ENCODE data around the gene CAMKMT.

Gene CAMKMT

GRCh38 chr2:44650796-44651195 lies 289.0 kb downstream of the CAMKMT start:
- CTCF ChIA-PET, result interaction anchor here (1.3 kb wide), 1 partner anchor 171 kb away, joined by 4 read pairs; no protein-coding TSS in a partner anchor
- no peak overlapping the region for H3K4me3 ChIP-seq (ENCODE audit: low read depth, low read length)
- POLR2A ChIA-PET, result no interaction called here
- TF ChIP-seq CTCF (IDR thresholded peaks at IDR 0.05; ENCODE audit: insufficient read depth, low read length, missing control alignments), result no peak
- no peak for DNase-seq (ENCODE audit: low read depth, low spot score)

GRCh38 chr2:44651974-44652373 lies 290.2 kb downstream of the CAMKMT start:
- no peak for TF ChIP-seq CTCF (IDR thresholded peaks at IDR 0.05; ENCODE audit: insufficient read depth, low read length, missing control alignments)
- no peak overlapping the region for H3K4me3 ChIP-seq (ENCODE audit: low read depth, low read length)
- ChIA-PET CTCF (interaction anchor here (1.3 kb wide), 1 partner anchor 172 kb away, joined by 4 read pairs; no protein-coding TSS in a partner anchor), POLR2A (no interaction called here)
- no peak for DNase-seq (ENCODE audit: low read depth, low spot score)

- ChIA-PET POLR2A (no interaction called here), CTCF (no interaction called here)
- no peak overlapping the region for H3K4me3 ChIP-seq (ENCODE audit: low read depth, low read length)
- no peak for TF ChIP-seq CTCF (IDR thresholded peaks at IDR 0.05; ENCODE audit: insufficient read depth, low read length, missing control alignments)
- DNase-seq (ENCODE audit: low read depth, low spot score), result no peak
These were observed 291.0 kb downstream of the CAMKMT start for GRCh38 chr2:44652701-44653100.

GRCh38 chr2:44655401-44655864 lies 293.7 kb downstream of the CAMKMT start:
- no peak overlapping the region for H3K4me3 ChIP-seq (ENCODE audit: low read depth, low read length)
- DNase-seq (ENCODE audit: low read depth, low spot score), result no peak
- TF ChIP-seq CTCF (IDR thresholded peaks at IDR 0.05; ENCODE audit: insufficient read depth, low read length, missing control alignments), result no peak
- CTCF ChIA-PET, result no interaction called here
- POLR2A ChIA-PET, result no interaction called here

GRCh38 chr2:44656460-44656859 lies 294.7 kb downstream of the CAMKMT start:
- no peak for DNase-seq (ENCODE audit: low read depth, low spot score)
- H3K4me3 ChIP-seq (ENCODE audit: low read depth, low read length), result no peak overlapping the region
- TF ChIP-seq CTCF (IDR thresholded peaks at IDR 0.05; ENCODE audit: insufficient read depth, low read length, missing control alignments), result no peak
- ChIA-PET CTCF (no interaction called here), POLR2A (no interaction called here)

GRCh38 chr2:44663471-44664073 lies 301.8 kb downstream of the CAMKMT start:
- CTCF ChIA-PET, result interaction anchor here (0.8 kb wide), 1 partner anchor 52 kb away, joined by 4 read pairs; no protein-coding TSS in a partner anchor
- no peak for DNase-seq (ENCODE audit: low read depth, low spot score)
- POLR2A ChIA-PET, result no interaction called here
- TF ChIP-seq CTCF (IDR thresholded peaks at IDR 0.05; ENCODE audit: insufficient read depth, low read length, missing control alignments), result no peak
- no peak overlapping the region for H3K4me3 ChIP-seq (ENCODE audit: low read depth, low read length)

Measured in AG04449 (cell line).